Measurements from ENCODE around the gene KRTAP5-3.

Gene KRTAP5-3

DNA sequence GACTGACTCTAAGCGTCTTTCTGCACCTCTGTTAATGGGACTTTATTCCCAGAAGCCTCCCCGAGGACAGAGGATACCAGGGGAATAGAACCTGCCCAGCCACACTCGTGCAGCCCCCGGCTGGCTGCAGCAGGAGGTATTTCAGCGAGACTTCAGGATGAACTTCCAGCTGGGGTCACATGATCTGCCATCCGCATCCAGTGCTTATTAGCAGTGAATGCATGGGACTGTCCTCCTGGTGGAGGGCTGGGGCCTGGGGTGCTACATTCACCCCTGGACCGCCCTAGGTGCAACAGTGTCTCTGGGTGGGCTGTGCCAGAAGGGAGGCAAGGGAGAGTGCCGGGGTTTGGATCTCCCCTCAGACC, 37.8 kb downstream of the KRTAP5-3 start:
- Histone ChIP-seq H3K9ac (ENCODE audit: low read length) (no peak overlapping the region), H3K27ac (ENCODE audit: low read depth, low read length) (peak overlapping the region; percentile 81), H3K27me3 (ENCODE audit: control insufficient read depth, insufficient read depth, low read length) (no peaks in the 10 kb centered on the region), H3K4me3 (ENCODE audit: low read length) (peak overlapping the region; percentile 67), H3K36me3 (ENCODE audit: control insufficient read depth, insufficient read depth, low read length) (no peaks in the 10 kb centered on the region), H3K4me1 (ENCODE audit: control insufficient read depth, insufficient read depth, low read length) (peaks cover 26% of the 10 kb centered on the region)

DNA sequence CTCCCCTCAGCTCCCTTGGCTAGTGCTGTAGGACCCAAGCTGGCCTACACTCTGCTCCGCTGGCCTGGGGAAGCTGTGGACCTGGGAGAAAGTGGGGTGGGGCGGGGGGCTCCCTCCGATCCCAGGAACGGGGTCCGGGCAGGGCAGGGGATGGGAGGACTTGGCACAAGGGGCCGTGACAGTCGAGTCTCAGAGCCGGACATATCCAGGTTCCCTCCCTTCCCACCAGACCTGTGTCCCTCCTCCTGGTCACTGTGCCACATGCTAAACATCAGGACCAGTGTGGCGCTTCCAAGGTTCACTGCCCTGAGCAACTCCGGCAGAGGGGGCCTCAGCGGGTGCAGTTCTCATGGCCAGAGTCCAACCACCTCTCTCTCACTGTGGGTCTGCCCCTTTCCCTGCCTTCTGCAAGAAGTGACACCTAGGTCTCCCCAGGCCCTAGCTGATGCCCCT, 38.2 kb downstream of the KRTAP5-3 start:
- Histone ChIP-seq H3K27ac (ENCODE audit: low read depth, low read length) (peak overlapping the region; percentile 7), H3K27me3 (ENCODE audit: control insufficient read depth, insufficient read depth, low read length) (no peaks in the 10 kb centered on the region), H3K9ac (ENCODE audit: low read length) (no peak overlapping the region), H3K4me1 (ENCODE audit: control insufficient read depth, insufficient read depth, low read length) (peaks cover 31% of the 10 kb centered on the region), H3K4me3 (ENCODE audit: low read length) (no peak overlapping the region), H3K36me3 (ENCODE audit: control insufficient read depth, insufficient read depth, low read length) (no peaks in the 10 kb centered on the region)

DNA sequence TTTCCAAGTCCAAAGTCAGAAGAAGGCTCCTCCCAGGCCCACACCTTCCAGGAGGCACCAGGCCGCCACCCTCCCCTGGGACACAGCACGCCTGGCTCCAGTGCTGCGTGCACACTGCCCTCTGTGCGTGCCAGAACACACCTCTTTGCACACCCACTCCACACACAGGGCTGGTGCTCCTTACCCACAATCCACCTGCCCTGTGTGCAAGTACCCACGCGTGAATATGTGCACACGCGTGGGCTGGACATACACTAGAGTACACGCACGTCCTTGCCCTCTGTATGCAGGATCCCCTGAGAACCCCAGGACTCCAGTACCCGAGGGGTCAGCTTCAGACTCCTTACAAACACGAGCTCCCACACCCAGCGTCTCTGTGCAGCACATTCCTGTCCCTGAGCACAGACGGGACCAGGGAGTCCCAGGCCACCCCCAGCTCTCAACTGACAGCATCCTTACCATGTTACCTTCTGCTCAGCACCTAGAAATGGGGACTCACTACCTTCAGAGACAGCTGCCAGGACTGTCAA, 38.9 kb downstream of the KRTAP5-3 start:
- H3K36me3 ChIP-seq (ENCODE audit: control insufficient read depth, insufficient read depth, low read length) = no peaks in the 10 kb centered on the region
- peaks cover 2% of the 10 kb centered on the region for H3K27me3 ChIP-seq (ENCODE audit: control insufficient read depth, insufficient read depth, low read length)
- no peak overlapping the region for H3K9ac ChIP-seq (ENCODE audit: low read length)
- no peak overlapping the region for H3K27ac ChIP-seq (ENCODE audit: low read depth, low read length)
- H3K4me1 ChIP-seq (ENCODE audit: control insufficient read depth, insufficient read depth, low read length) = peaks cover 36% of the 10 kb centered on the region
- no peak overlapping the region for H3K4me3 ChIP-seq (ENCODE audit: low read length)

DNA sequence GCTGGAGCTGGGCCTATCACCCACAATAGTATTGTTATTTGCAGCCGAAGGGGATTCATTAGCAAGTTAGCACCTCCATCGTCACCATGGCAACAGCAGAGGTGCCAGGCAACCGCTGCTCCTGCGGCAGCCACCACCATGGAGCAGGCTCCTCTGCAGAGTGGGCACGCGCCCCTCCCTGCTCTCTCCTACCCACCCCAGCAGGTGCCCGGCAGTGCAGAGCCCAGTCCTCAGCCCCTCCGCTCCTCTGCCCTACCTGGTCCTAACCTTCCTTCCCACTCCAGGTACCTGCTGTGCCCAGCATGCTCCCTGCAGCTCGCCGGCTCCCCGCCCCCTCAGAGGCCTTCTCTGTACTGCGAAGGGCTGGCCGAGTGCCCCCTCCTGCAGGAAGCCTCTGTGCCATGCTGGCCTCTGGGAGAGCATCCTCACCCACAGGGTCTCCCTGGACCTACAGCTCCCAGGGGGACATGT, 39.8 kb downstream of the KRTAP5-3 start:
- H3K9ac ChIP-seq (ENCODE audit: low read length) = no peak overlapping the region
- H3K4me1 ChIP-seq (ENCODE audit: control insufficient read depth, insufficient read depth, low read length) = peaks cover 38% of the 10 kb centered on the region
- no peak overlapping the region for H3K27ac ChIP-seq (ENCODE audit: low read depth, low read length)
- peaks cover 2% of the 10 kb centered on the region for H3K27me3 ChIP-seq (ENCODE audit: control insufficient read depth, insufficient read depth, low read length)
- no peak overlapping the region for H3K4me3 ChIP-seq (ENCODE audit: low read length)
- H3K36me3 ChIP-seq (ENCODE audit: control insufficient read depth, insufficient read depth, low read length) = no peaks in the 10 kb centered on the region

DNA sequence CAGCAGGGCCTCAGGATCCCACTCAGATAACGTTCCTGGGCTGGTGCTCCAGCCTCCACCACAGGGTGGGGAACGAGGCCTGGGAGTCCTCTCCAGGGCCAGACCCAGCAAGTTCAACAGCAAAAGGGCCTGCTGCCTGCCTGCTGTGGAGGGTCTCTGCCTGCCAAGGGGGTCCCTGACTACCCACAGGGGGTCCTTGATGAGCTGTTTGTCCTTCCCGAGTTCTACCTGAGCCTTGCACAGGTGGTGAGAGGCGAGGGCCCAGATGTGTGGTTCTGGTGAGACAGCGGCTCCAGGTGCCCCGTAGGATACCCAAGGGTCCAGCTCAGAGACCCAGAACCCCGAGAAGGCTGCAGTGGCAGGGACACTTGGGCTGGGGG, 40.6 kb downstream of the KRTAP5-3 start:
- Histone ChIP-seq H3K27ac (ENCODE audit: low read depth, low read length) (no peak overlapping the region), H3K36me3 (ENCODE audit: control insufficient read depth, insufficient read depth, low read length) (no peaks in the 10 kb centered on the region), H3K9ac (ENCODE audit: low read length) (no peak overlapping the region), H3K4me3 (ENCODE audit: low read length) (no peak overlapping the region), H3K4me1 (ENCODE audit: control insufficient read depth, insufficient read depth, low read length) (peaks cover 38% of the 10 kb centered on the region), H3K27me3 (ENCODE audit: control insufficient read depth, insufficient read depth, low read length) (peaks cover 2% of the 10 kb centered on the region)

DNA sequence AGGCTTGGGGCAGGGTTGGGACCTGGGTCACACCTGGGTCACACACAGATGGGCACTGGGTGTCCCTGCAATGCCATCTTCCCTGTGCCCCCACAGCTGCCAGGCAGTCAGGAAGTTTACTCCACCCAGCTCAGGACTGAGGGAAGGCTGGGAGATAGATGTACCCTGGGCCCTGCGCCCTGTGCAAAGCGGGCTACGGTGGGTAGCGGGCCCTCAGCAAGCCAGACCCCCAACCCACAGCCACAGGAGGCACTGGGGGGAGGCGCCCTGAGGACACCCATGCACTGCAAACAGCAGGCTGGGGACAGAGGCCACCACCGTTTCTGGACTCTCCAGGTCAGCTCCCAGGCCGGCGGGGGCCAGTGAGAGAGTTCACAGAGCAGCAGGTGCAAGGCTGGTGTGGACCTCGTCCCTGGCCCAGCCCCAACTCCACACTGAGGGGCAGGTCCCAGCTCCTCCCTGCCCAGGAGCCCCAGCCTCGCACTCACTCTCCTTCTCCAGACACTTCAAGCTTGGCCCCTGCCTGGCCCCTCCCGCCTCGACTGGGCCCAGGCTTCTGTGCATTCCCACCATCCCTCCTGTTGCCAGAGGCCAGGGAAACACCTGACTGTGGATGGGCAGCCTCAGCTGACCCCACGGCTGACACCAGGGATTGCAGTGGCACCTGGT, 41.1 kb downstream of the KRTAP5-3 start:
- Histone ChIP-seq H3K4me1 (ENCODE audit: control insufficient read depth, insufficient read depth, low read length) (peaks cover 38% of the 10 kb centered on the region), H3K27ac (ENCODE audit: low read depth, low read length) (peak overlapping the region; percentile 7), H3K36me3 (ENCODE audit: control insufficient read depth, insufficient read depth, low read length) (no peaks in the 10 kb centered on the region), H3K4me3 (ENCODE audit: low read length) (no peak overlapping the region), H3K9ac (ENCODE audit: low read length) (no peak overlapping the region), H3K27me3 (ENCODE audit: control insufficient read depth, insufficient read depth, low read length) (peaks cover 2% of the 10 kb centered on the region)

DNA sequence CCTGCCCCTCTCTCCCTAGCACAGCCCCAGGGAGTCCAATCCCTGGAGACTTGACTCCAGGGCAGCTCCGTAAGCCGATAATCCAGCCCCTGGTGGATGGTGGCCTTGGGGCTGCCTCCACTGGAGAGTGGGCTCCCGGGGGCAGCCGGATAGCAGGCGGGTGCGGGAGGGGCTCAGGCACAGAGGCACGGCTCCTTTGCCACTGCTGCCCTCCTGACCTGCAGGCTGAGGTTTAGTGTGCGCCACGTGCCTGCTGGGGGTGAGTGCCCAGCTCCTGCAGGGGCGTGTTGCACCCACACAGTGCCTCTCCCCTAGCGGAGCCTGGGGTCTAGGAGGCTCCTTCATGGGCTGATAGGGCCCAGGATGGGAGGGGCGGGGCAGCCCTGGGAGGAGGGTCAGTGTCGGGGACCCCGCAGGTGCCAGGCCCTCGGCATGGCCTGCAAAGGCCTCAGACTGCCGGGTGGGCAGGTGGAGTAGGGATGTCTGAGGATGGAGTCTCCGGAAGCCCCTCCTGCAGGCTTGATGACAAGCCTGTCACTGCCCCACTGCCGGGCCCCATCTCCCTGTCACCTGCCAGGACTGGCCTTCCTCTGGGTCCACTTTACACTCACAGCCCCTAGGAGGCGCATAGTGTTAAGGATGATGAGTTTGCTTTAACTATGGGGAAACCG, 41.7 kb downstream of the KRTAP5-3 start:
- Histone ChIP-seq H3K9ac (ENCODE audit: low read length) (no peak overlapping the region), H3K4me1 (ENCODE audit: control insufficient read depth, insufficient read depth, low read length) (peaks cover 38% of the 10 kb centered on the region), H3K27ac (ENCODE audit: low read depth, low read length) (no peak overlapping the region), H3K36me3 (ENCODE audit: control insufficient read depth, insufficient read depth, low read length) (no peaks in the 10 kb centered on the region), H3K4me3 (ENCODE audit: low read length) (no peak overlapping the region), H3K27me3 (ENCODE audit: control insufficient read depth, insufficient read depth, low read length) (peaks cover 2% of the 10 kb centered on the region)

DNA sequence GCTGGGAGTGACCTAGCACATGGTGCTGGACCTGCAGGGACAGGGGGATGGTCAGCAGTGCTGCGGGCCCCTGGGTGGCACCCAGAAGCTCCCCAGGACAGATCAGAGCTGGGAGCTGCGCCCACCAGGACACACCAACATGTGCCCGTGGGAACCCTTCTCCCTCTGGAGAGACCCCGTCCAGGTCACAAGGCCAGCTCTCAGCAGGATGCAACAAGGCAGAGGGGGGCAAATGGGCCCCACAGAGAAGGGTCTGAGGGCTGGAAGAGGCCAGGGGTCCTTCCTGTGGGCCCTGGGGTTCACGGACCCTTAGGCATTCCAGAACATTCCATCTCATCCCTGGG, 42.4 kb downstream of the KRTAP5-3 start:
- Histone ChIP-seq H3K27ac (ENCODE audit: low read depth, low read length) (no peak overlapping the region), H3K9ac (ENCODE audit: low read length) (no peak overlapping the region), H3K4me3 (ENCODE audit: low read length) (no peak overlapping the region), H3K36me3 (ENCODE audit: control insufficient read depth, insufficient read depth, low read length) (no peaks in the 10 kb centered on the region), H3K27me3 (ENCODE audit: control insufficient read depth, insufficient read depth, low read length) (peaks cover 2% of the 10 kb centered on the region), H3K4me1 (ENCODE audit: control insufficient read depth, insufficient read depth, low read length) (peaks cover 38% of the 10 kb centered on the region)

DNA sequence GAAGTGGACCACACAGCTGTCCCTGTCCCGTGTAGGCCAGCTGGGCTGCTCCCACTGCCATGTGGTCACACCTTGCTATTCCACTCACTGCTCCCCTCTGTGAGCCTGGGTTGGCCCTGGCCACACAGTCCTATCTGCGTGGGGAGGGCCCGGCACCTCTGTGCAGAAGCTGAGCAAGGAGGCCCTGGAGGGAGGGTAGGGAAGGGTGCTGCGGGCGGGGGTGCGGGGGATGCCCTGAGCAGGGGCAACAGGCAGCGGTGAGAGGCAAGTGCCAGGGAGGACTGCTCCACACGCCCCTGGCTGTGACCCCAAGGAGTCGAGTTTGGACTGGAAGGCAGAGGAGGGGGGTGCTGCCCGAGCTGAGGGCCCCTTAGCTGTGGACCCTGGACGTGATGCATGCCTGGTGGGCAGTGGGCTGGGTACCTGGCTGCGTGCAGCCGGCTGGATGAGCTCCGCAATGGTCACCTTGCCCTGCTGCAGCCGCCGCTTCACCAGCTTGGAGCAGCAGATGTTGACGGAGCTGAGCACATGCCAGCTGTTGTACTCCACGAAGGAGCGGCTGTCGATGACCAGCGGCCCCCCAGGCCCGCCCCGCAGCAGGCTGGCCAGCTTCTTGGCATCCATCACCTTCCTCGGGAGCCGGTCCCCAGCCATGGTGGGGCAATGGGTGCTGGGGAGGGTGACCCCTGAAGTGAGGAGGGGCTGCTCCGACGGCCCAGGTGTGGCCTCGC, 42.9 kb downstream of the KRTAP5-3 start:
- Histone ChIP-seq H3K4me3 (ENCODE audit: low read length) (peak overlapping the region; percentile 9), H3K4me1 (ENCODE audit: control insufficient read depth, insufficient read depth, low read length) (peaks cover 34% of the 10 kb centered on the region), H3K9ac (ENCODE audit: low read length) (no peak overlapping the region), H3K27me3 (ENCODE audit: control insufficient read depth, insufficient read depth, low read length) (peaks cover 2% of the 10 kb centered on the region), H3K36me3 (ENCODE audit: control insufficient read depth, insufficient read depth, low read length) (peaks cover under 1% of the 10 kb centered on the region), H3K27ac (ENCODE audit: low read depth, low read length) (peak overlapping the region; percentile 87)

DNA sequence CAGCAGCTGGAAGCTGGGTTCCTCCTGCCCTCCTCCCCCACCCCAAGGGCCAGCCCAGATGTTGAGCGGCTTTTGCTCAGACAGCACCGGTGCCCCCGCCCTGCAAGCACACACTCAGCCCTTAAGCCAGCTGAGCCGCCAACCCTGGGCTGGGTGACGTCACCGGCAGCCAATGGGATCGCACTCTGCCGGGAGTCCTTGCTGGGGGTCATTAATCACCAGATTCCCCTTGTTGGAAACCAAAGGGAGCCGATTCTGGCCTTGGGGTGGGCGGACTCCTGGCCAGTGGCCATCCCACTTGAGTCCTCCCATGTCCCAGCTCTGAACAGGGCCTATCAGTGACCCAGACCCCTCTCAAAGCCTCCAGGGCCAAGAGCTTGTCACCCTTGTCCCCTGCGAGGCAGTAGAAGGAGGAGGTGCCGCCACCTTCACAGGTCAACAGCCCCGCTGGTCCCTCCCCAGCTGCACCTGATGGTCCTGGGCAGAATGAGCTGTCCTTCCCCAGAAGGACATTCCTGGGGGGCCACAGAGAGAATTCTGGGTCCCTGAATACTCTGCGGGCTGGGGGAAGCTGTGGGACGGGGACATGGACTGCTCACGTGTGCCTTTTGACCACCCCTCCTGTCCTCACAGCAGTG, 43.6 kb downstream of the KRTAP5-3 start:
- Histone ChIP-seq H3K27me3 (ENCODE audit: control insufficient read depth, insufficient read depth, low read length) (peaks cover 2% of the 10 kb centered on the region), H3K4me3 (ENCODE audit: low read length) (peak overlapping the region; percentile 9), H3K36me3 (ENCODE audit: control insufficient read depth, insufficient read depth, low read length) (peaks cover 6% of the 10 kb centered on the region), H3K27ac (ENCODE audit: low read depth, low read length) (peak overlapping the region; percentile 87), H3K4me1 (ENCODE audit: control insufficient read depth, insufficient read depth, low read length) (peaks cover 32% of the 10 kb centered on the region), H3K9ac (ENCODE audit: low read length) (no peak overlapping the region)

DNA sequence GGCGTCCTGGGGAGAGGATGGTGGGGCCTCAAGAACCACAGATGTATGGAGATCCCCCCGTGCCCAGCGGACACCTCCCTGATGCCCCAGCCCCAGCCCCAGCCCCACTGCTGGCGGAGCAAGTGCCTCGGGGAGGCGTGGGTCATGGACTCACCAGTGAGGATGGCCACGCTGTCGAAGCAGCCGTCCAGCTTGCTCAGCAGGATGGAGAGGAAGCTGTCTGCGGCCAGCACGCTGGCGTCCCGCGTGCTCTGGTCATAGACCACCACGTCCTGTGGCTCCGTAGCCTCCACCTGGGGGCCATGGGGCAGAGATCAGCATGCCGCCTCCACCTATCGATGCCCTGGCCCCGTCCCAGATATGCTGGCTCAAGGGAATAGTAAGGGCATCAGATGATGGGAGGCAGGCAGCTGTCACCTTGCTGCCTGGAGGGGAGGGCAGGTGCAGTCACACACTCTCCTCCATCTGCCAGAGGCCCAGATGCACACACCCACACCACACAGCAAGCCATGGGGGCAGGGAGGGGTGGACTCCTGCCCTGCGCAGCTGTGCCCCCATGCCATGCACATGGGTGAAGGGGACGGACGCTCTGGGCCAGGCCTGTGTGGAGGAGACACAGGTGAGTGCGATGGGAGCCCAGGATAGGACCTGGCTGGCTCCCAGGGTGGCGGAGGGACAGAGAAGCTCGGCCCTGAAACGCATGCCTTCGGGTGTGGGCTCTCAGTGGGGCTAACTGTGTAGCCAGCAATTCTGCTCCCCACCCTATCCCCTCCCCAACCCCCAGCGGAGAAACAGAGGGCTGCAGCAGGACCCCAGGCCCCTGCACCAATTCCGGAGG, 44.3 kb downstream of the KRTAP5-3 start:
- Histone ChIP-seq H3K4me3 (ENCODE audit: low read length) (peak overlapping the region; percentile 38), H3K9ac (ENCODE audit: low read length) (no peak overlapping the region), H3K27me3 (ENCODE audit: control insufficient read depth, insufficient read depth, low read length) (peaks cover 2% of the 10 kb centered on the region), H3K36me3 (ENCODE audit: control insufficient read depth, insufficient read depth, low read length) (peaks cover 6% of the 10 kb centered on the region), H3K4me1 (ENCODE audit: control insufficient read depth, insufficient read depth, low read length) (peaks cover 34% of the 10 kb centered on the region), H3K27ac (ENCODE audit: low read depth, low read length) (peak overlapping the region; percentile 66)

Data from rectal smooth muscle tissue (tissue), 1 donor.